22Rv1 (cell line): ENCODE results near the gene LAYN.

Source experiments
- H3K27ac ChIP-seq: fragments of 450-650 bp; 2 replicates; pipeline ENCODE4 v1.5.1; 2017
- ZFX ChIP-seq: fragments of 450-650 bp; IDR thresholded peaks from 2 replicates; pipeline ENCODE4 v1.6.1; 2017; ENCODE audit warnings: antibody characterized with exemption, borderline replicate concordance
- TF ChIP-seq, protein P1 (sequence below): fragments of 450-650 bp; IDR thresholded peaks from 2 replicates; pipeline ENCODE4 v1.5.1; 2017; ENCODE audit warnings: mild to moderate bottlenecking

The LAYN gene, protein sequence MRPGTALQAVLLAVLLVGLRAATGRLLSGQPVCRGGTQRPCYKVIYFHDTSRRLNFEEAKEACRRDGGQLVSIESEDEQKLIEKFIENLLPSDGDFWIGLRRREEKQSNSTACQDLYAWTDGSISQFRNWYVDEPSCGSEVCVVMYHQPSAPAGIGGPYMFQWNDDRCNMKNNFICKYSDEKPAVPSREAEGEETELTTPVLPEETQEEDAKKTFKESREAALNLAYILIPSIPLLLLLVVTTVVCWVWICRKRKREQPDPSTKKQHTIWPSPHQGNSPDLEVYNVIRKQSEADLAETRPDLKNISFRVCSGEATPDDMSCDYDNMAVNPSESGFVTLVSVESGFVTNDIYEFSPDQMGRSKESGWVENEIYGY

DNA sequence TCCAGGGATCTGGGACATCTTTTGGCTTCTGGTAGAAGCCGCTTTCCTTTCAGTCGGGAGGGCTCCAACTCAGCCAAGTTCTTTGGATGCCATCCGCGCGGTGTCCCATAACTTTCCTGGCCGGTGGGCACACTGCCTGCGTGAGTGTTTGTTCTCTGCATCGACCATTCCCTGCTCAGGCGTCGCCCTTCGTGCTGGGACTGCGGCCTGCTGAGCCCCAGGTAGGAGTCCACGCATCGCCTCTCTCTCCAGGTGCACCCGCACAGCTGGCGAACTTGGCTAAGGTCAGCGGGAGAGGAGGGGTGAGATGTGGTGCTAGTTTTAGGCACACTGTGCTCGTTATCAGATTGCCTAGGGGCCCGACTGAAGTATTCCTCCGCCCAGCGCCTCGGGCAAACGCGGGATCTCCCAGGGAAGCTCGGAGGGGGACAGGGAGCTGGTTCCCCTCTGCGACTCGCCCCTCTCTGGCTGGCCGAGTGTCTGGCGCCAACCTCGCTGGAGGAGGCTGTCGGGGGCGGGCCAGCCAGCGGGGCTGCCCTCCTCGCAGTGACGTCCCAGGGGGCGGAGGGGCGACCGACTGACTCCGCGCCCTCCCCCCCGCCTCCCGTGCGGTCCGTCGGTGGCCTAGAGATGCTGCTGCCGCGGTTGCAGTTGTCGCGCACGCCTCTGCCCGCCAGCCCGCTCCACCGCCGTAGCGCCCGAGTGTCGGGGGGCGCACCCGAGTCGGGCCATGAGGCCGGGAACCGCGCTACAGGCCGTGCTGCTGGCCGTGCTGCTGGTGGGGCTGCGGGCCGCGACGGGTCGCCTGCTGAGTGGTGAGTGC lies at the start of gene LAYN:
LAYN (plus strand) TSS at position 607 of the 823 bp plus-strand sequence; CDS start at position 731, 124 bp downstream.
- no peak within 1 kb of the TSS for H3K27ac ChIP-seq
- TF ChIP-seq, protein P1, sequence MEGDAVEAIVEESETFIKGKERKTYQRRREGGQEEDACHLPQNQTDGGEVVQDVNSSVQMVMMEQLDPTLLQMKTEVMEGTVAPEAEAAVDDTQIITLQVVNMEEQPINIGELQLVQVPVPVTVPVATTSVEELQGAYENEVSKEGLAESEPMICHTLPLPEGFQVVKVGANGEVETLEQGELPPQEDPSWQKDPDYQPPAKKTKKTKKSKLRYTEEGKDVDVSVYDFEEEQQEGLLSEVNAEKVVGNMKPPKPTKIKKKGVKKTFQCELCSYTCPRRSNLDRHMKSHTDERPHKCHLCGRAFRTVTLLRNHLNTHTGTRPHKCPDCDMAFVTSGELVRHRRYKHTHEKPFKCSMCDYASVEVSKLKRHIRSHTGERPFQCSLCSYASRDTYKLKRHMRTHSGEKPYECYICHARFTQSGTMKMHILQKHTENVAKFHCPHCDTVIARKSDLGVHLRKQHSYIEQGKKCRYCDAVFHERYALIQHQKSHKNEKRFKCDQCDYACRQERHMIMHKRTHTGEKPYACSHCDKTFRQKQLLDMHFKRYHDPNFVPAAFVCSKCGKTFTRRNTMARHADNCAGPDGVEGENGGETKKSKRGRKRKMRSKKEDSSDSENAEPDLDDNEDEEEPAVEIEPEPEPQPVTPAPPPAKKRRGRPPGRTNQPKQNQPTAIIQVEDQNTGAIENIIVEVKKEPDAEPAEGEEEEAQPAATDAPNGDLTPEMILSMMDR = no peak
- no peak for TF ChIP-seq ZFX

DNA sequence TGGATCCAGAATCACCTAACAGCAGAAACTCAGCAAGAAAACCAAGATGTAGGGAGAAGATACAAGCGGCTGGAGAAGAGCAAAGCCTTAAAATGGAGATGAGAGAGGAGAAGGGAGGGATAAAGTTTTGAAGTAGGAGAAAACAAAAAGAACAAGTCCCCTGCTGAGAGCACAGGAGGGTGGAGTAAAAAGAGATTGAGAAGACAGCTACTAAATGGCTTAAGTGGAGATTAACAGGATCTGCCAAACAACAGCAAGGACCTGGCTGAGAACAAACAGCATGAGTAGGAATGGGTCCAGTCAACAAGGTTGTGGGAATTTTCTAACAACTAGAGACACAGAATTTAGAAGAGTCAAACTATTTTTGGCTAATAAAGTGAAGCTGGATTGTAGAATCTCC lies 46.5 kb upstream of the LAYN start:
- no peak overlapping the region for H3K27ac ChIP-seq
- TF ChIP-seq, protein P1 = no peak
- no peak for TF ChIP-seq ZFX

DNA sequence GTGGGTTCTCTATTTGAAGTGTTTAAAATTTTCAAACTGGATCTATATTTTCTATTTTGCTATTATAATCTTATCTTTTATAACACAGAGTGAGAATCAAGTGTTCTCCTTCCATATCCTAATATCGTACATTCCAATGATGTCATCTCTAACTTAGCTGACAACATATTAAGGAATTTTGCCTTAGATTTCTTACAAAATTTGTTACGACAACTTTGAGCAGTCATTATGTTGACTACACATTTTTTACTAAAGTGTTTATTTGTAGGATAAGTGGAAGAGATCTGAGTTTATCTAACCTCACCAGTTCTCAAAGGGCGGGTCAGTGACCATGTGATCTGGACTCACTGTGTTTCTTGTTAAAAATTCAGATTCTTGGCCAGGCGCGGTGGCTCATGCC lies 41.0 kb upstream of the LAYN start:
- TF ChIP-seq, protein P1 = no peak
- no peak for TF ChIP-seq ZFX
- H3K27ac ChIP-seq = no peak overlapping the region

DNA sequence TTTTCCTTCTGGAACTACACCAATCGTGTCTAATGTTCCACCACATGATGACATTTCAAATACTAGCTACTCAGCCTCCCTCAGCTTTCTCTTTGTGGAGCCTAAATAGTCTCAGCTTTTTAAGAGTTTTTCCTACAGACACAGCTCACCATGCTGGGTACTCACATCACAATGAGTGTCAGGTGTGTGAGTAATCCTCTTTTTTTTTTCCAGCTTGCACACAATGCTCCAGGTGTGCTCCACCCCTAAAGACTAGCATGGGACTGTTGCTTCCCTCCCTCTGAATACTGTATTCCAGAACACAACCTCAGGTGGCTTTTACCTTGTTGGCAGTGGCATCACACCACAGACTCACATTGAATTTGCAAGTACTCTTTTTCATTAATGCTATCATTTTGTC lies 40.0 kb upstream of the LAYN start:
- no peak overlapping the region for H3K27ac ChIP-seq
- TF ChIP-seq, protein P1 = no peak
- TF ChIP-seq ZFX = no peak

DNA sequence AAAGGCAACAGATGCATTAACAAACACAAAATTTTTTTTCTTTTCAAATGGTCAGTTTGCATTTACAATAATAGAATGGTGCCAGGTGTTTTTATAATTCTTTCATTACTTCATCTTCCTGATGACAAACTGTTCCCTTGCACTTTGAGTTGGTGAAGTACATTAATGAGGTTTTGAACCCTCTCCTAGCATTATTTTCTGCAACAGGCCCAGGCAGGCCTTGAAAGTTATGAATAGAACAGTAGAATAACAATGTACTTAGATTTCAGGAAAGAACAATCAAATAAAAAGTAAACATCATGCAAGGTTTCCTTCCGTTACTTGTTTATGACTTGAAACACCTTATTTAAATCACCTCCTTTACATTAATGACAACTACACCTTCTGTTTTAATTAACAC lies 37.9 kb upstream of the LAYN start:
- H3K27ac ChIP-seq = no peak overlapping the region
- TF ChIP-seq ZFX = no peak

DNA sequence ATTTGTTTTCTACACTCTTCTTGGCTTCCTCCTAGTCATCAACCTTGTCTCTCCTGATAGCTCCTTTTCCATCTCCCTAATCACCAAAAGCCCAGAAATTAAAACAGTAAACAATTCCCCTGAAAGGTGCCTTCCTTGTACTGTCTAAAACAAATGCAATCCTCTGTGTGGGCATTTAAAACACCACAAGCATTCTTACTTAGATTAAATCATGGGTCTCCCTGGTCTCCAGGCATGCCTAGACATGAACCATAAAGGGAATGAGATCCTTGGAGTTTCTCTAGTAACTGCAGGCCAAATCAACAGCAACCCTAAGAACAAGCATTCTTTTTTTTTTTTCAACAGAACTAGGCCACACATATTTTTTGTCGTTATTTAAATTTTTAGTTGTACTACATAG lies 30.2 kb upstream of the LAYN start:
- H3K27ac ChIP-seq = no peak overlapping the region
- no peak for TF ChIP-seq ZFX
- TF ChIP-seq, protein P1 = no peak

DNA sequence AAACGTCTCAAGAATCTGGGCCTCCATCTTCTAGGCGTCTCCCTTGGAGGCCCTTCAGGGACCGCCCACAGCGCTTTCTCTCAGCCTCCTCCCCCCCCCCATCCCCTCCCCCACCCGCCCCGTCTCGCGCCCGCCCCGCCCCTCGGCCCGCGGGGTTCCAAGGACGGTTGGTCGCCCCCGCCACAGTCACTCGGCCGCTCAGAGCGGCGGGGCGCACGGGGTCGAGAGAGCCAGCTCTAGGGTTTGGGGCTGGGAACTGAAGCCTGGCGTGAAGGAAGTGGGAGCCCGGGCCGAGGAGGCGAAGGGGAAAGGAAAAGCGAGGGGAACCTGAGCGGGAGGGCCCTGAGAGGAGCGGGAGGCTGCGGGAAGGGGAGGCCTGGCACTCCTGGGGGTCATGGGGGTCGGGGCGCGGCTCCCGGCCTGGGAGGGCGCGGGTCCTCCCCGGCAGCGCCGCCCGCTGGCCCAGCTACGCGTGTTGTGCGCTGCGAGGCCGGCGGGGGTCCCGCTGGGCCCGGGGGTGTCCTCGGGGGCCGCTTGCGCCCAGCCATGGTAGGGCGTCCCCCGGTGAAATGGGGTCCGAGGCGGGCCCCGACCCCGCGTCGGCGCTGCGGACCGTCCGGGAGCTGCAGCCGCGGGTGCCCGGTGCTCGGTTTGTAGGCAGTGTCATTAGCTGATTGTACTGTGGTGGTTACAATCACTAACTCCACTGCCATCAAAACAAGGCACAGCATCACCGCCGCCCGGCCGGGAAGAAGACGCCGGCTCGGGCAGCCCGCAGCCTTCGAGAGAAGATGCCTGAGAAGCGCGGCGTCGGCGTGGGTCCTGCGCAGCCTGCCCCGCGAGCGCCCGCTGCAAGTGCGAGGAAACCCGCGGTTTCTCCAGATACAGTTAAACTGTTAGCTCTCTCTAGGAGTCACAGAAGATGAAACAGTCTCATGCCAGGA lies 28.0 kb upstream of the LAYN start, which contains the start of gene BTG4:
BTG4 (minus strand) TSS at position 91 of the 944 bp plus-strand sequence. CDS start 13,610 bp downstream, outside the sequence.
- H3K27ac ChIP-seq = no peak within 1 kb of the TSS
- TF ChIP-seq, protein P1 = no peak
- TF ChIP-seq ZFX = no peak
